ENCODE results near the gene ADAMTS4.

The ADAMTS4 gene

DNA sequence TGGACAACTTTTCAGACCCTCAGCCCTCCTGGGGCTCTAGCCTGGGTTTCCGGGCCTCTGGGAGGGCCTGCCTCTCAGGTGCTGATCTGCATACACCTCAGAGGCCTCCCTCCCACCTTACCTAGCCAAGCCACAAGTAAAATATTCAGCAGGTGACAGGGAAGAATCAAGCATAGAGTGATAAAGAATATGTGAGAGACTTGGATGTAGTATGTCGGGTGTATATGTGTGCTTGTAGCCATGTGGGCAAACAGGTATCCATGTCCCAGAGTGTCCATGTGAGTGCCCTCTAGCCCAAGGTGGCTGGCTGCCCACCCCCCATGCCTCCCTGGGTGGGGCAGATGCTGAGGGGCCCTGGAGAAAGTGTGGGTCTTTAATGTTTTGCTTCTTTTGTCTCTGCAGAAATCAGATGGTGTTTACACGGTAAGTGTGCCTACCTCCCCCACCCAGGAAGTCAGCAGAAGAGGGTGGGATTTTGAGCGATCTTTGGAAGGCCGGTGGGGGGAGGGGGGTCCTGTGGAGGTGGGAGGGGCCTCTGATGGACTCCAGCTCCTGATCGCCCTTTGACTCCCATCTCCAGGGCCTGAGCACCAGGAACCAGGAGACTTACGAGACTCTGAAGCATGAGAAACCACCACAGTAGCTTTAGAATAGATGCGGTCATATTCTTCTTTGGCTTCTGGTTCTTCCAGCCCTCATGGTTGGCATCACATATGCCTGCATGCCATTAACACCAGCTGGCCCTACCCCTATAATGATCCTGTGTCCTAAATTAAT is 19.6 kb upstream of the ADAMTS4 start:
- DNase-seq, result no peak
- H3K36me3 ChIP-seq, result peaks cover 14 to 18% (median 14%) of the 10 kb centered on the region in 3 donors
- no peak overlapping the region for H3K27ac ChIP-seq
- H3K4me3 ChIP-seq, result no peak overlapping the region
- no peaks in the 10 kb centered on the region for H3K4me1 ChIP-seq
- H3K27me3 ChIP-seq, result no peaks in the 10 kb centered on the region
- intact Hi-C loops (cut with DNase I; ENCODE audit: low total_unique reads), result no loop called here
- TF ChIP-seq, protein P1, sequence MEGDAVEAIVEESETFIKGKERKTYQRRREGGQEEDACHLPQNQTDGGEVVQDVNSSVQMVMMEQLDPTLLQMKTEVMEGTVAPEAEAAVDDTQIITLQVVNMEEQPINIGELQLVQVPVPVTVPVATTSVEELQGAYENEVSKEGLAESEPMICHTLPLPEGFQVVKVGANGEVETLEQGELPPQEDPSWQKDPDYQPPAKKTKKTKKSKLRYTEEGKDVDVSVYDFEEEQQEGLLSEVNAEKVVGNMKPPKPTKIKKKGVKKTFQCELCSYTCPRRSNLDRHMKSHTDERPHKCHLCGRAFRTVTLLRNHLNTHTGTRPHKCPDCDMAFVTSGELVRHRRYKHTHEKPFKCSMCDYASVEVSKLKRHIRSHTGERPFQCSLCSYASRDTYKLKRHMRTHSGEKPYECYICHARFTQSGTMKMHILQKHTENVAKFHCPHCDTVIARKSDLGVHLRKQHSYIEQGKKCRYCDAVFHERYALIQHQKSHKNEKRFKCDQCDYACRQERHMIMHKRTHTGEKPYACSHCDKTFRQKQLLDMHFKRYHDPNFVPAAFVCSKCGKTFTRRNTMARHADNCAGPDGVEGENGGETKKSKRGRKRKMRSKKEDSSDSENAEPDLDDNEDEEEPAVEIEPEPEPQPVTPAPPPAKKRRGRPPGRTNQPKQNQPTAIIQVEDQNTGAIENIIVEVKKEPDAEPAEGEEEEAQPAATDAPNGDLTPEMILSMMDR (IDR thresholded peaks at IDR 0.05), result no peak
- H3K9me3 ChIP-seq, result no peaks in the 10 kb centered on the region

DNA sequence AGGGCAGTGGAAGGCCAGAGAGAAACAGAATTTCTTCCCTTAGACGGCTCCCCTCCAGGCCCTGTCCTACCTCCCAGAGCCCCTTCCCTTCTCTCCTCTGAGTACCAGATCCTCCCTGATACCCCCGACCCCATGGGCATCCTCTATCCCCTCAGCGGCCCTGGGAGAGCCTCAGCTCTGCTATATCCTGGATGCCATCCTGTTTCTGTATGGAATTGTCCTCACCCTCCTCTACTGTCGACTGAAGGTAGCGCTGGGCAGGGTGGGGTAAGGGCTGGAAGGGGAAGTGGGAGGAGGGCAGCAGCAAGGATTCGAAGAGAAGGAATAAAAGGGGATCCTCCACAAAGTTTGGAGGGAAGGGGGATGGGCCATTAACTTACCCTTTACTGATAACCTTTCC is 19.0 kb upstream of the ADAMTS4 start:
- H3K36me3 ChIP-seq, result peaks cover 20 to 25% (median 21%) of the 10 kb centered on the region in 3 donors
- peak in 1 of 2 donors; percentile 17 for DNase-seq
- H3K27me3 ChIP-seq, result no peaks in the 10 kb centered on the region
- H3K4me1 ChIP-seq, result no peaks in the 10 kb centered on the region
- intact Hi-C loops (cut with DNase I; ENCODE audit: low total_unique reads), result no loop called here
- no peaks in the 10 kb centered on the region for H3K9me3 ChIP-seq
- H3K4me3 ChIP-seq, result peak overlapping the region in 1 of 2 donors; percentile 11
- TF ChIP-seq, protein P1 (IDR thresholded peaks at IDR 0.05), result no peak
- peak overlapping the region; percentile 65 to 73 for H3K27ac ChIP-seq

DNA sequence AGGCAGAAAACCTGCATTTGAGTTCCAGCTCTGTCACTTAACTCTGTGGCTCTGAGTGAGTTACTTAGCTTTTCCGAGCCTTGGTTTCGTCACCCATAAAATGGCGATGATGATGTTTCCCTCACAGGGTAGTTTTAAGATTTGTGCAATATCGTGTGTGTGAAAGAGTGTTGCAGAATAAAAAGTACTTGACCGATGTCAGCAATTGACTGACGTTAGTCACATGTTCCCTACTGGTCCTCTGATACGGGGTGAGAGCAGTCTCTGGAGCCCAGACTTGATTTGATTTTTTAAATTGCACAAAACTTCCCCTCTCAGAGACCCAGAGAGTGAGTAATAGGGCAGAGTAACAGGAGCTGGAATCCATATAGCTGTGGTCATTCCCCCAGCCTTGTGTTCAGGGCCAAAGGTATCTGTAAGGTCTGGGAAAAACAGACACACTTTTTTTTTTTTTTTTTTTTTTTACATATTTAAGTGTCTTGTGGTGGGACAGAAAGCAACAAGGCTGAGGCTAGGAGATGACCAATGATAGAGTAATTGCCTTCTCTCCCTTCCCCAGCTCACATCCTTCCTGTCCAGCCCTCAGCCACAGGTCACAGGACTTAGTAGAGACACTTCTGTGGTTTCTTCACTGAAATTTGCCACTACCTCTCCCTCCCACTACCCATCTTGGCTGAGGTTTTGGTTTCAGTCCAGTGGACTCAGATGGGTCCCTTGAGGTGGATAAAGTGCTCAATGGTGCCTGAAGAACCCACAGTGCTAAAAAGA is 18.3 kb upstream of the ADAMTS4 start:
- DNase-seq, result peak in 1 of 2 donors; percentile 39
- Histone ChIP-seq H3K27ac (peak overlapping the region; percentile 65 to 73), H3K4me1 (no peaks in the 10 kb centered on the region), H3K9me3 (no peaks in the 10 kb centered on the region), H3K4me3 (peak overlapping the region; percentile 27 to 36), H3K36me3 (peaks cover 27 to 32% (median 28%) of the 10 kb centered on the region in 3 donors), H3K27me3 (no peaks in the 10 kb centered on the region)
- intact Hi-C loops (cut with DNase I; ENCODE audit: low total_unique reads), result no loop called here
- TF ChIP-seq, protein P1 (IDR thresholded peaks at IDR 0.05), result no peak

DNA sequence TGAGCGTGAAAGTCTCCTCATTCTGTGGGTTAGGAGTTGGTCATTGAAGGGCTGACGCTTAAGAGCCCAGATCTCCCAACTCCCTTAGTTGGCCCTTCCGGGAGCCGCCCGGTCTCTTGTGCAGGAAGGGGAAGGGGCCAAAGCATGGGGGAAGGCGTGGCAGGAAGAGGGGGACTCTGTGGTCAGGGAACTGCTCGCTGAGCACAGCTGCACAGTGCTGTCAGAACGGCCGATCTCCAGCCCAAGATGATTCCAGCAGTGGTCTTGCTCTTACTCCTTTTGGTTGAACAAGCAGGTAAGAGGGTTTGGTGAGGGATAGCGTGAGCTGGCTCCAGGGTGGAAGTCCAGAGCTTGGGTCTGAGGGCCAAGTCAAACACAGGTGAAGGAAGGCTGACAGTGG is 16.2 kb upstream of the ADAMTS4 start, which contains the start of gene FCER1G:
Gene FCER1G, plus strand, starts transcription at position 220 of the 400 bp plus-strand sequence. Its CDS starts 27 bp downstream, at position 247.
- TF ChIP-seq, protein P1 (IDR thresholded peaks at IDR 0.05), result no peak
- peak within 1 kb of the TSS; percentile 34 to 38 for H3K4me3 ChIP-seq
- H3K9me3 ChIP-seq, result no peaks in the 10 kb centered on the region
- no peaks in the 10 kb centered on the region for H3K27me3 ChIP-seq
- H3K4me1 ChIP-seq, result no peaks in the 10 kb centered on the region
- DNase-seq, result peak; percentile 70 to 79
- intact Hi-C loops (cut with DNase I; ENCODE audit: low total_unique reads), result no loop called here
- peak within 1 kb of the TSS; percentile 22 to 42 for H3K27ac ChIP-seq
- peaks cover 45 to 52% (median 48%) of the 10 kb centered on the region in 3 donors for H3K36me3 ChIP-seq

DNA sequence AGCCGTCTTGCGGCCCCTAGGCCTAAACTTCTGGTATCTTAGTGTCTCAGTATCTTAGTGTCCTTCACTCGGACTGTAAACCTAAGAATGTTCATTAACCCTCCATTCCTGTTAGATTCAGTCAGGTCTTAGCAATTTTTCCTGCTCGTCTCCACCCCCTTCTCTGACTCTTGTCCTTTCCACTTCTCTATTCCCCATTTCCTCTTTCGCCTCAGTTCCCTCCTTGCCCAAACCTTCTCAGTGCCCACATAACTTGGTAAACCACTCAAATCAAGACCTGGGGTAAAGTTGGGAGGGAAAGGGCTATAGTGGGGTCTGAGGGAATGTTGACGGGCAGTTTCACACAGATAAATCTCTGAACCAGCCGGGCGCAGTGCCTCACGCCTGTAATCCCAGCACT is 15.5 kb upstream of the ADAMTS4 start:
- DNase-seq, result peak in 1 of 2 donors; percentile 18
- TF ChIP-seq, protein P1 (IDR thresholded peaks at IDR 0.05), result no peak
- peaks cover 51 to 59% (median 55%) of the 10 kb centered on the region in 3 donors for H3K36me3 ChIP-seq
- peak overlapping the region in 1 of 2 donors; percentile 22 for H3K27ac ChIP-seq
- no peaks in the 10 kb centered on the region for H3K27me3 ChIP-seq
- no peaks in the 10 kb centered on the region for H3K9me3 ChIP-seq
- H3K4me3 ChIP-seq, result no peak overlapping the region
- H3K4me1 ChIP-seq, result no peaks in the 10 kb centered on the region
- intact Hi-C loops (cut with DNase I; ENCODE audit: low total_unique reads), result no loop called here

Measured in tibial artery (tissue), 4 donors.